Endodermal cell (in vitro differentiated cells): ENCODE results near the gene ACTR1B. TPM values are rescaled to one million over a fixed set of nuclear protein-coding genes. Genes with fewer than 3 reads are reported as not detected.
"Not testable (repeated sequence)": the region's sequence is repeated elsewhere in the genome, so short reads cannot be mapped to it uniquely, and the experiment has no call there.

Experiments used
- DNase-seq: peaks from one replicate; pipeline ENCODE4 v3.0.0-alpha.2; 2017
- H3K27ac ChIP-seq: 2 replicates; pipeline ENCODE4 v1.5.1; 2013; ENCODE audit warnings: mild to moderate bottlenecking, low read depth, low read length, moderate library complexity
- H3K27me3 ChIP-seq: 2 replicates; pipeline ENCODE4 v1.6.1; 2013; ENCODE audit warnings: mild to moderate bottlenecking, low read length, moderate library complexity; ENCODE audit not compliant: insufficient read depth, control insufficient read depth, poor library complexity, severe bottlenecking
- H3K36me3 ChIP-seq: 2 replicates; pipeline ENCODE4 v1.7.0; 2013; ENCODE audit warnings: mild to moderate bottlenecking, low read length, moderate library complexity; ENCODE audit not compliant: control insufficient read depth, insufficient read depth
- H3K4me1 ChIP-seq: one replicate; pipeline ENCODE4 v1.7.0; 2013; ENCODE audit warnings: low read length; ENCODE audit not compliant: control insufficient read depth, insufficient read depth
- H3K4me3 ChIP-seq: 2 replicates; pipeline ENCODE4 v1.5.1; 2013; ENCODE audit warnings: mild to moderate bottlenecking, low read length, moderate library complexity
- H3K9ac ChIP-seq: 2 replicates; pipeline ENCODE4 v1.6.1; 2013; ENCODE audit warnings: mild to moderate bottlenecking, low read length, moderate library complexity; ENCODE audit not compliant: poor library complexity, severe bottlenecking; ENCODE audit errors: extremely low read depth
- H3K9me3 ChIP-seq: 2 replicates; pipeline ENCODE4 v1.6.1; 2013; ENCODE audit warnings: mild to moderate bottlenecking, low read length, moderate library complexity; ENCODE audit not compliant: control insufficient read depth
- H3K27ac Mint-ChIP-seq: 2 replicates; pipeline ENCODE4 v1.8.0; 2020; ENCODE audit warnings: mixed read lengths
- H3K27me3 Mint-ChIP-seq: 2 replicates; pipeline ENCODE4 v1.8.0; 2021; ENCODE audit warnings: mild to moderate bottlenecking, mixed read lengths; ENCODE audit not compliant: insufficient read depth
- H3K36me3 Mint-ChIP-seq: 2 replicates; pipeline ENCODE4 v1.8.0; 2020; ENCODE audit warnings: low read depth, mixed read lengths
- H3K4me1 Mint-ChIP-seq: 2 replicates; pipeline ENCODE4 v1.8.0; 2020; ENCODE audit warnings: mixed read lengths
- H3K4me3 Mint-ChIP-seq: 2 replicates; pipeline ENCODE4 v1.8.0; 2020; ENCODE audit warnings: mild to moderate bottlenecking, moderate library complexity, mixed read lengths
- H3K9me3 Mint-ChIP-seq: 2 replicates; pipeline ENCODE4 v1.8.0; 2020; ENCODE audit warnings: mild to moderate bottlenecking, mixed read lengths
- WGBS, 2 experiments: methylation state at CpG; one replicate each; pipeline versions ENCODE4 v1.1.5 to v1.1.7; 2013; ENCODE audit warnings: missing lambda C conversion rate in 2 of 2, mixed read lengths in 1 of 2; ENCODE audit not compliant: insufficient coverage in 1 of 2, insufficient read length in 1 of 2; 5-methylcytosine and 5-hydroxymethylcytosine counted together
- total RNA-seq, 2 donors: library from RNA; stranded (reverse); fragmentation: NEBNext Ultra II Directional in 1 of 2; extraction: Animal tissue kit (Norgen Biotek cat#: 25700) in 1 of 2; gene quantifications; 2 replicates in 1 of 2; 3 replicates in 1 of 2; pipeline ENCODE4 v1.2.1, GENCODE V29; 2021
- TF ChIP-seq, protein P1 (sequence below): fragments of 200-600 bp; sonication (generic); conservative IDR thresholded peaks from 2 replicates; pipeline ENCODE4 v1.5.0; 2021; ENCODE audit warnings: antibody characterized with exemption, mild to moderate bottlenecking

Gene ACTR1B
- total RNA-seq, 2 donors from 2014 or later: 71.8 to 75.0 TPM

DNA sequence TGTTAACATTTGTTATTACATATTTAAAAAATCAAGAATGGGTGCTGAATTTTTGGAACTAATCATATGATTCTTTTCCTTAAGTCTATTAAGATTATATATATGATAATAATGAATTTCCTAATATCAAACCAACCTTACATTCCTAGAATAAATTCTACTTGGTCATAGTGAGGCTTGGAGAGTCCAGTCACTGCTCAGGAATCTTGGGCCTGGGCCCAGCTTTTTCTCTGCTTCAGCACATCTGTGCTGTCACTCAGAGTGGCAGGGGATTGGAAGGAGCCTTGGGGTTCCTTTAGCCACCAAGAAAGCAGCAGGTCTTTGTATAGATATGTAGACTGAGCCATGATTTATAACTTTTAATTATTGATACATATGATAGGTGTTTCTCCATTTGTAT lies 29.6 kb upstream of the ACTR1B start:
- no peaks in the 10 kb centered on the region for H3K4me1 ChIP-seq
- no peak for DNase-seq
- no peaks in the 10 kb centered on the region for H3K36me3 ChIP-seq
- Mint-ChIP-seq H3K4me1 (peaks cover 16% of the 10 kb centered on the region), H3K9me3 (no peaks in the 10 kb centered on the region), H3K27me3 (no peaks in the 10 kb centered on the region), H3K36me3 (no peaks in the 10 kb centered on the region), H3K27ac (no peak overlapping the region), H3K4me3 (no peak overlapping the region)
- no peaks in the 10 kb centered on the region for H3K9me3 ChIP-seq
- no peak overlapping the region for H3K4me3 ChIP-seq
- TF ChIP-seq, protein P1, sequence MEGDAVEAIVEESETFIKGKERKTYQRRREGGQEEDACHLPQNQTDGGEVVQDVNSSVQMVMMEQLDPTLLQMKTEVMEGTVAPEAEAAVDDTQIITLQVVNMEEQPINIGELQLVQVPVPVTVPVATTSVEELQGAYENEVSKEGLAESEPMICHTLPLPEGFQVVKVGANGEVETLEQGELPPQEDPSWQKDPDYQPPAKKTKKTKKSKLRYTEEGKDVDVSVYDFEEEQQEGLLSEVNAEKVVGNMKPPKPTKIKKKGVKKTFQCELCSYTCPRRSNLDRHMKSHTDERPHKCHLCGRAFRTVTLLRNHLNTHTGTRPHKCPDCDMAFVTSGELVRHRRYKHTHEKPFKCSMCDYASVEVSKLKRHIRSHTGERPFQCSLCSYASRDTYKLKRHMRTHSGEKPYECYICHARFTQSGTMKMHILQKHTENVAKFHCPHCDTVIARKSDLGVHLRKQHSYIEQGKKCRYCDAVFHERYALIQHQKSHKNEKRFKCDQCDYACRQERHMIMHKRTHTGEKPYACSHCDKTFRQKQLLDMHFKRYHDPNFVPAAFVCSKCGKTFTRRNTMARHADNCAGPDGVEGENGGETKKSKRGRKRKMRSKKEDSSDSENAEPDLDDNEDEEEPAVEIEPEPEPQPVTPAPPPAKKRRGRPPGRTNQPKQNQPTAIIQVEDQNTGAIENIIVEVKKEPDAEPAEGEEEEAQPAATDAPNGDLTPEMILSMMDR: no peak
- no peaks in the 10 kb centered on the region for H3K27me3 ChIP-seq
- H3K27ac ChIP-seq: no peak overlapping the region
- no peak overlapping the region for H3K9ac ChIP-seq

DNA sequence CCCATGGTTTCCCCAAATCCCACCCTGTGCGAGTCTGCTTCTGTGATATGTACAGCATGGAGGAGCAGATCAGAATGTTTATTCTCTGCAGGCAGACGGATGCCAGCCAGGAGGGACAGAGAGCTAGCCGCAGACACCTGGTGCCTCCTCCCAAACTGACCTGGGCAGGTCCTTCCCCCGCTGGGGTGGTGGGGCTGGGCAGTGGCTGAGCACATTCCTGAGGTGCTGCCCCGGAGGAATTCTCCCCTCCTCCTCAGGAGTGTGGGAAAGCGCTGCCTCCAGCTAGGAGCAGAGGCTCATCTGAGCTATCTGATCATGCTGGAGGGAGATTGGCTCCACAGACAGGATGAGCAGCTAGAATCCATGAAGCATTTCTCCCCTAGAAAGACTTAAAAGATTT lies 27.3 kb upstream of the ACTR1B start:
- Histone ChIP-seq H3K27me3 (no peaks in the 10 kb centered on the region), H3K9me3 (no peaks in the 10 kb centered on the region), H3K36me3 (no peaks in the 10 kb centered on the region), H3K4me3 (no peak overlapping the region), H3K27ac (no peak overlapping the region), H3K4me1 (no peaks in the 10 kb centered on the region), H3K9ac (no peak overlapping the region)
- no peaks in the 10 kb centered on the region for H3K27me3 Mint-ChIP-seq
- H3K9me3 Mint-ChIP-seq: no peaks in the 10 kb centered on the region
- H3K27ac Mint-ChIP-seq: peak overlapping the region; percentile 76
- 39 to 59% methylated on average over 3 to 6 of the region's 6 CpGs for WGBS, 2 experiments
- TF ChIP-seq, protein P1: no peak
- H3K36me3 Mint-ChIP-seq: no peaks in the 10 kb centered on the region
- H3K4me1 Mint-ChIP-seq: peaks cover 6% of the 10 kb centered on the region
- H3K4me3 Mint-ChIP-seq: no peak overlapping the region
- peak; percentile 91 for DNase-seq

DNA sequence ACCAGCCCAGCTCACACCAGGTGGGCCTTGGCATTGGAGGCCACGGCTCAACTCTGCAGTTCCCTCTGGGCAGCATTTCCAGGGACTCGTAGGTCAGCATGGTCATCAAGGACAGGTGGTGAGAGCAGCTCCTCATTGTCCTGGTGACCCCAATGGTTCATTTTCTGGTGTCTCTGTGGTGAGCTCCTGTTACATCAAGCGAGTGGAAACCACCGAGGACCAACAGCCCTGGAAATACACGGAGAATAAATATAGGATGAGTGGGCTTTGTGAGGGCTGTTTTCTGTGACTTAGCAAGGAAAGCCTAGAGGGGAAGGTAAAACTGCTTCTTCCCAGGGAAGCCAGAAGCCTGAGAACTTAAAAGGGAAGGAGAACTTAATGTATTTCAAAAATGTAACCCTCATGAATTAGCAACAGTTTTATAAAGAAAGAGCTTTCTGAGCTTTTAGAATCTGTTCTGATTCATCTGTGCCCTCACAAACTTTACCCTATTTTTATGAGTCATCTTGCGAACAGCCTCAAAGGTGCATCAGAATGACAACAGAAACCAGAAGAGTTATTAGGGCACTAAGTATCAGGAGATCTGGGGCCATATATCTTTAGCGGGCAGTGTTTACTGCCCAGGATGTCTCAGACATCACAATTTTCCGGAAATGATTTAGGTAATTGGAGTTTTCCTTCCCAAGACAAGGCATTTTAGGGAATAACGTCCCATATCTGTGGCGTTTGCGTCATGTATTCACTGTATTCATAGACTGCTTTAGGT lies 24.4 kb upstream of the ACTR1B start:
- Histone ChIP-seq H3K36me3 (no peaks in the 10 kb centered on the region), H3K9me3 (no peaks in the 10 kb centered on the region), H3K4me1 (no peaks in the 10 kb centered on the region), H3K9ac (no peak overlapping the region), H3K27ac (no peak overlapping the region), H3K4me3 (no peak overlapping the region), H3K27me3 (no peaks in the 10 kb centered on the region)
- Mint-ChIP-seq H3K27ac (no peak overlapping the region), H3K36me3 (peaks cover 3% of the 10 kb centered on the region), H3K4me1 (peaks cover 6% of the 10 kb centered on the region), H3K9me3 (peaks cover 11% of the 10 kb centered on the region), H3K27me3 (no peaks in the 10 kb centered on the region), H3K4me3 (no peak overlapping the region)
- TF ChIP-seq, protein P1: no peak
- WGBS, 2 experiments: 93 to 94% methylated on average over 6 to 10 of the region's 11 CpGs
- no peak for DNase-seq

DNA sequence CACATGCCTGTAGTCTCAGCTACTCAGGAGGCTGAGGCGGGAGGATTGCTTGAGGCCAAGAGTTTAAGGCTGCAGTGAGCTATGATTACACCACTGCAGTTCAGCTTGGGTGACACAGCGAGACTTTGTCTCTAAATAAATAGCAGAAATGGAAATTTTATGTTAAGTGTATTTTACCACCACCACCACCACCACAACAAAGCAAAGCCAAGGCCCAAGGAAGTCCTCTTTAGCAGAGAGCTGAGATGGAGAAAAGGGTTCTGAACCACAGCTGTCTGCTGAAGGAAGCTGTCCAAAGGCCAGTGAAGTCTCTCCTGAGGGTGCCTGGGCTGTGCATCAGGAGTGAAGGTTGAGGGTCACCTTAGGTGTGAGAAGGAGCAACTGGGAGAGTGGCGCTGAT lies 23.4 kb upstream of the ACTR1B start:
- H3K4me1 Mint-ChIP-seq, H3K4me3 Mint-ChIP-seq, H3K27me3 Mint-ChIP-seq, H3K36me3 ChIP-seq, H3K4me3 ChIP-seq, H3K9ac ChIP-seq, H3K27ac ChIP-seq, H3K36me3 Mint-ChIP-seq, H3K27me3 ChIP-seq, DNase-seq, H3K9me3 ChIP-seq, H3K27ac Mint-ChIP-seq, H3K4me1 ChIP-seq: not testable (repeated sequence)
- WGBS, 2 experiments: 80 to 85% methylated on average over 1 to 2 of the region's 3 CpGs
- H3K9me3 Mint-ChIP-seq: peaks cover 11% of the 10 kb centered on the region
